ENCODE results near the gene PRDM7. TPM values are rescaled to one million over a fixed set of nuclear protein-coding genes. Genes with fewer than 3 reads are reported as not detected.

Gene PRDM7
- not detected in 2 replicates for total RNA-seq

DNA sequence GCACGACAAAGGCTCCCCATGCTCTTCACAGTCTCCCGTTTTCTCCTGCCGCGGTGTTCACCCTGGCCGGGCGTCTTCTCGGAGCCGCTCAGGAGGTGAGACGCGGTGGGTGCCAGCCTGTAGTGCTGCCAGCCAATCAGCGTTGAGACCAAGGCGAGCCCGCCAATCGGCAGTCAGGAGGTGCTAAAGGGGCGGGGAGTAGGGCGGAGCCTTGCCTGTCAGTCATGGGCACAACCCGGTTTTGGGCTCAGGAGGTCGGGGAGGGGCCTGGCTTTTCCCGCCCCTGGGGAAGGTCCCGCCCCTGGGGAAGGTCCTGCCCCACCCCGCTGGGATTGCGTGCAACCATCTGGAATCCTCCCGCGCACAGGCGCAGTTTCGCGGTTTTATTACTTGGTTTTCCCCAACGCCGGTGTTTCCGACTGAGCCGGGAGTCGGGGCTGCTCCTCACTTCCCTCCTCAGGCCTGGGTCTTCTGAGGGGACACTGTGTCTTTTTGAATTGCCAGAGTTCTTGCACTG lies at the start of gene PRDM7:
PRDM7 (minus strand) TSS at position 92 of the 517 bp plus-strand sequence. CDS start 1,421 bp downstream, outside the sequence.

DNA sequence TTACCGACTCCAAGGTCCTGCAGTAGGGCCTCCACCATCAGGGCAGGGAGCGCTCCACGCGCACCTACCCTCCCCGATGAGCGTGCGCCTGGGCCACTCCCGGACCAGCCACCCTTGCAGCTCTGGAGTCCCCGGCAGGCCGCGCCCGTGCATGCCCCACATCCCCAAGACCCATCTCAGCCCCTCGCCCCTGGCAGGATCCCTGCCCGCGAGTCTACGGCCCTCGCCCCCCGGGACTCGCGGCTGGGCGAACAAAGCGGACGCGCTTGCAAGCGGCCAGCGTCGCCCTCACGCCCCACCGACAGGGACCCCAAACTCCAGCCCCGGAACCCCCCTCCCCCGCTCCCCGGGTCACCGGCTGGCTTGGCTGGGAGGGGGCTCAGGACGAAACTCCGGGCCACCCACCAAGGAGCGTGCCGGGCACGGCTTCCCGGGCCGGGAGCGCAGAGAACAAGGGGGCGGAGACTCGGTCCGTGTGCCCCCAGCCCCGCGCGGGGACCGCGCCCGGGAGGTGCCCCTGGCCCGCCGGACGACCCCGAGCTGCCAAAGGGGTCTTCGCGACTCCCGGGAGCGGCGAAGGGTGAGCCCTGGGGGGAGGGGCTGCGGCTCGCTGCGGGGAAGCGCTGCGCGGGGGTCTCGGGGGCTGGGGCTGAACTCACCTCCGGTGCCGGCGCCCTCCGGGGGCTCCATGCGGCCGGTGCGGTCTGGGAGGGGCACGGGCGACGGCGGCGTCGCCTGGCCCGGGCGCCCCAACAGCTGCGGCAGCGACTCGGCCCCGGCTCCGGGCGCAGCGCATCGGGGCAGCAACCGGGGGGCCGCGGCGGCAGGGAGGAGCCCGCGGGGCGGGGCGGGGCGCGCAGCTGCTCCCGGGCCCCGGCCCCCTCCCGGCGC lies 58.2 kb downstream of the PRDM7 start, which contains the start of gene DBNDD1:
DBNDD1 (minus strand) TSS at position 805 of the 891 bp plus-strand sequence; CDS start at position 690, 115 bp downstream.

Other genes starting within 250 kb of the PRDM7 start
- gene SPIRE2, start 248.9 kb downstream of the PRDM7 start, total RNA-seq = 0.50 and 1.9 TPM in 2 replicates
- 111 and 118 TPM in 2 replicates for gene TCF25, start 203.7 kb downstream of the PRDM7 start, total RNA-seq
- gene MC1R, start 158.5 kb downstream of the PRDM7 start, total RNA-seq = 2.2 and 3.7 TPM in 2 replicates
- gene TUBB3, start 154.0 kb downstream of the PRDM7 start, total RNA-seq = 733 and 767 TPM in 2 replicates
- gene DEF8, start 128.6 kb downstream of the PRDM7 start, total RNA-seq = 105 and 118 TPM in 2 replicates
- gene DBNDD1, start 57.9 kb downstream of the PRDM7 start, total RNA-seq = 1.8 and 2.2 TPM in 2 replicates